Body of pancreas (tissue), 4 donors: Measurements from ENCODE around the gene RDH13. TPM values are rescaled to one million over a fixed set of nuclear protein-coding genes. Genes with fewer than 3 reads are reported as not detected.

Source experiments
- ATAC-seq: fragments of 150-250 bp; one replicate; pipeline ENCODE4 v1.9.1; 2016
- DNase-seq, 4 donors: peaks; one replicate each; pipeline ENCODE4 v3.0.0-alpha.2; 2019
- H3K27ac ChIP-seq, 4 donors: fragments of 200-600 bp; sonication (generic); 1 replicate in 3 of 4; 2 replicates in 1 of 4; pipeline versions ENCODE4 v1.5.1 to v1.6.1; 2016 to 2019; ENCODE audit warnings: mild to moderate bottlenecking in 1 of 4, mixed read lengths in 1 of 4, moderate library complexity in 1 of 4
- H3K27me3 ChIP-seq, 2 donors: fragments of 200-600 bp; sonication (generic); one replicate each; pipeline ENCODE4 v1.6.0; 2016; ENCODE audit warnings: mild to moderate bottlenecking in 1 of 2
- H3K36me3 ChIP-seq, 2 donors: fragments of 200-600 bp; sonication (generic); replicated peaks in 1 of 2; 2 replicates each; pipeline ENCODE4 v1.5.1; 2016; ENCODE audit warnings: low read depth in 2 of 2; ENCODE audit not compliant: insufficient read depth in 1 of 2
- H3K4me1 ChIP-seq: fragments of 200-600 bp; sonication (generic); one replicate; pipeline ENCODE4 v1.6.0; 2016
- H3K4me3 ChIP-seq, 2 donors: fragments of 200-600 bp; sonication (generic); 1 replicate in 1 of 2; 2 replicates in 1 of 2; pipeline ENCODE4 v1.5.1; 2016 to 2019
- H3K9me3 ChIP-seq, 3 donors: fragments of 200-600 bp; sonication (generic); 1 replicate in 2 of 3; 2 replicates in 1 of 3; pipeline ENCODE4 v1.5.1; 2016
- POLR2A ChIP-seq, 3 donors: fragments of 450-650 bp; IDR thresholded peaks; one replicate each; pipeline ENCODE4 v1.6.1; 2016; ENCODE audit warnings: antibody characterized with exemption in 3 of 3, mild to moderate bottlenecking in 2 of 3
- WGBS, 2 donors: methylation state at CpG; one replicate each; pipeline ENCODE4 v1.1.5; 2017; 5-methylcytosine and 5-hydroxymethylcytosine counted together
- intact Hi-C: fragments of 100-400 bp; cut with DNase I; formaldehyde crosslinking; loops from one replicate; pipeline ENCODE4 v1.15.1; 2023
- total RNA-seq, 2 donors: library from RNA; depleted of rRNA; stranded (reverse); fragments of >200 nt; gene quantifications; one replicate each; pipeline ENCODE4 v1.1.0, GENCODE V29; 2016
- TF ChIP-seq, protein P1 (sequence below), 7 experiments: fragments of 450-650 bp in 4 of 7; fragments of 200-600 bp in 3 of 7; sonication (generic) in 3 of 7; IDR thresholded peaks; one replicate each; pipeline ENCODE4 v1.5.1; 2016 to 2019; ENCODE audit warnings: antibody characterized with exemption in 7 of 7

The RDH13 gene
- total RNA-seq, 2 donors from 2014 or later, result 18.4 to 20.4 TPM

DNA sequence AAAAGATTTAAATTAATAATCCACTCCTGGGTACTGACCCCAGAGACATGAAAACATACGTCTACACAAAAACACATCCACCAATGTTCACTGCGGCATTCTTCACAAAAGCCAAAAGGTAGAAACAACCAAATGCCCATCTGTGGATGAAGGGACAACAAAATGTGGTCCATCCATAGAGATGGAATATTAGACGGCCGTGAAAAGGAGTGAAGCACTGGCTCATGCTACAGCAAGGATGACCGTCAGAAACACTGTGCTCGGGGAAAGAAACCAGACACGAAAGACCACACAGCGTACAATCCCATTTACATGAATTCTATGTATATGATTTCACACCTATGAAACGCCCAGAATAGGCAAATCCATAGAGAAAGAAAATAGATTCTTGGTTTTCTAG, 6.1 kb downstream of the RDH13 start:
- Histone ChIP-seq H3K27ac (no peak overlapping the region), H3K4me3 (no peak overlapping the region), H3K9me3 (no peaks in the 10 kb centered on the region), H3K36me3 (peaks cover 7 to 17% of the 10 kb centered on the region in 2 donors), H3K27me3 (no peaks in the 10 kb centered on the region), H3K4me1 (peaks cover 4% of the 10 kb centered on the region)
- no peak for DNase-seq
- intact Hi-C loops, result no loop called here
- TF ChIP-seq, protein P1, sequence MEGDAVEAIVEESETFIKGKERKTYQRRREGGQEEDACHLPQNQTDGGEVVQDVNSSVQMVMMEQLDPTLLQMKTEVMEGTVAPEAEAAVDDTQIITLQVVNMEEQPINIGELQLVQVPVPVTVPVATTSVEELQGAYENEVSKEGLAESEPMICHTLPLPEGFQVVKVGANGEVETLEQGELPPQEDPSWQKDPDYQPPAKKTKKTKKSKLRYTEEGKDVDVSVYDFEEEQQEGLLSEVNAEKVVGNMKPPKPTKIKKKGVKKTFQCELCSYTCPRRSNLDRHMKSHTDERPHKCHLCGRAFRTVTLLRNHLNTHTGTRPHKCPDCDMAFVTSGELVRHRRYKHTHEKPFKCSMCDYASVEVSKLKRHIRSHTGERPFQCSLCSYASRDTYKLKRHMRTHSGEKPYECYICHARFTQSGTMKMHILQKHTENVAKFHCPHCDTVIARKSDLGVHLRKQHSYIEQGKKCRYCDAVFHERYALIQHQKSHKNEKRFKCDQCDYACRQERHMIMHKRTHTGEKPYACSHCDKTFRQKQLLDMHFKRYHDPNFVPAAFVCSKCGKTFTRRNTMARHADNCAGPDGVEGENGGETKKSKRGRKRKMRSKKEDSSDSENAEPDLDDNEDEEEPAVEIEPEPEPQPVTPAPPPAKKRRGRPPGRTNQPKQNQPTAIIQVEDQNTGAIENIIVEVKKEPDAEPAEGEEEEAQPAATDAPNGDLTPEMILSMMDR (IDR thresholded peaks at IDR 0.05), result no peak
- TF ChIP-seq POLR2A (IDR thresholded peaks at IDR 0.05), result no peak
- WGBS, 2 donors, result 95 to 98% methylated on average over 9 of the region's 9 CpGs
- no peak for ATAC-seq

GRCh38 chr19:55053735-55054134, 9.2 kb downstream of the RDH13 start:
- H3K27me3 ChIP-seq, result no peaks in the 10 kb centered on the region
- H3K4me1 ChIP-seq, result no peaks in the 10 kb centered on the region
- H3K9me3 ChIP-seq, result no peaks in the 10 kb centered on the region
- no peak for ATAC-seq
- peaks cover 7 to 24% of the 10 kb centered on the region in 2 donors for H3K36me3 ChIP-seq
- no peak overlapping the region for H3K4me3 ChIP-seq
- 93 to 95% methylated on average over 4 to 7 of the region's 7 CpGs for WGBS, 2 donors
- no peak for DNase-seq
- no peak for TF ChIP-seq POLR2A (IDR thresholded peaks at IDR 0.05)
- TF ChIP-seq, protein P1 (IDR thresholded peaks at IDR 0.05), result no peak
- intact Hi-C loops, result no loop called here
- H3K27ac ChIP-seq, result no peak overlapping the region

DNA sequence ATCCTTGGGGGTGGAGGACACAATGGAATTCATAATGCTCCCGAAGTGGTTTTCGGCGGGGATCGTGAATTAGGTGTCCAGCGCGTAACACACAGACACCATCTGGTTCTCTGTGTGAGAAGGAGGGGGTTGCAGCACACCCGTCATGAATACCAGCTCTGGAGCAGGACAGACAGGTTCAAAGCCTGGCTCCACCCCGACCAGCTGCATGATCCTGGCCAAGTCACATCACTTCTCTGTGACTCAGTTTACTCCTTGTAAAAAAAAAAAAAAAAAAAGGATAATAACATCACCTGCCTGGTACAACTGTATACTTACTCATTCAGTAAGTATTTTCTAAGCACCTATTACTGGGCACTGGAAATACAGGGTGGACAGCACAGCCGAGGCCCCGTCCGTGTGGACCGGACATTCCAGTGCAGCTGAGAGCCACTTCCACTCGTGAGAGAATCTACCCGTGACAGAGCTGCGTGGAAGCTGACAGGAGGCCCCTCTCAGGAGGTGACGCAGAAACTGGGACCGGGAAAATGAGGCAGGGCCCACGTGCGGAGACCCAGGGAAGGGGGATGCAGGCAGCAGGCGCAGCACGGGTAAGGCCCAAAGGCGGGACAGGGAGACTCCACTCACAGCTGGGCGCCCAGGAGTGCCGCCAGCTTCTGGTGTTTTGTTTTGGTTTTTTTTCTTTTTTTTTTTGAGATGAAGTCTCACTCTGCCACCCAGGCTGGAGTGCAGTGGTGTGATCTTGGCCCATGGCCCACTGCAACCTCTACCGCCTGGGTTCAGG, 12.0 kb downstream of the RDH13 start:
- peaks cover 9 to 34% of the 10 kb centered on the region in 2 donors for H3K36me3 ChIP-seq
- H3K9me3 ChIP-seq, result no peaks in the 10 kb centered on the region
- no peak overlapping the region for H3K27ac ChIP-seq
- no peak for ATAC-seq
- H3K27me3 ChIP-seq, result no peaks in the 10 kb centered on the region
- intact Hi-C loops, result no loop called here
- WGBS, 2 donors, result 95 to 99% methylated on average over 25 of the region's 25 CpGs
- no peak overlapping the region for H3K4me3 ChIP-seq
- TF ChIP-seq POLR2A (IDR thresholded peaks at IDR 0.05), result no peak
- TF ChIP-seq, protein P1 (IDR thresholded peaks at IDR 0.05), result no peak
- H3K4me1 ChIP-seq, result no peaks in the 10 kb centered on the region
- no peak for DNase-seq

DNA sequence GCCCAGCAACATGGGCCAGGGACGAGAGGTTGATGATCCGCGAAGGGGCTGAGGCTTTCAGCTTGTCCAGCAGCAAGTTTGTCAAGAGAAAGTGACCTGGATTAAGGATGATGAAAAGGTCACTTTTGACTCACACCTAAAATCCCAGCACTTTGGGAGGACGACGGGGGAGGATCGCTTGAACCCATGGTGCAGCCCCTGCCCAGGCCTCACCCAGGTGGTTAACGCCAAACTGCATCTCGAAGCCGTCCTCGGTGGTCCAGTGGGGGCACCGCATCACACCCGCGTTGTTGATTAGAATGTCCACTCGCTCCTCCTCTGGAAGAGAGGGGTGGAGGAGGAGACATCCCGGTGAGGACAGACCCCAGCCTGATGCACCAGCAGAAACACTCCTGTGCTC, 14.5 kb downstream of the RDH13 start:
- no peaks in the 10 kb centered on the region for H3K9me3 ChIP-seq
- no peaks in the 10 kb centered on the region for H3K27me3 ChIP-seq
- TF ChIP-seq, protein P1 (IDR thresholded peaks at IDR 0.05), result no peak
- no peak for TF ChIP-seq POLR2A (IDR thresholded peaks at IDR 0.05)
- H3K4me1 ChIP-seq, result no peaks in the 10 kb centered on the region
- no peak overlapping the region for H3K4me3 ChIP-seq
- no peak overlapping the region for H3K27ac ChIP-seq
- no peak for DNase-seq
- intact Hi-C loops, result no loop called here
- no peak for ATAC-seq
- WGBS, 2 donors, result 93 to 95% methylated on average over 14 to 15 of the region's 15 CpGs
- H3K36me3 ChIP-seq, result peaks cover 17 to 34% of the 10 kb centered on the region in 2 donors

DNA sequence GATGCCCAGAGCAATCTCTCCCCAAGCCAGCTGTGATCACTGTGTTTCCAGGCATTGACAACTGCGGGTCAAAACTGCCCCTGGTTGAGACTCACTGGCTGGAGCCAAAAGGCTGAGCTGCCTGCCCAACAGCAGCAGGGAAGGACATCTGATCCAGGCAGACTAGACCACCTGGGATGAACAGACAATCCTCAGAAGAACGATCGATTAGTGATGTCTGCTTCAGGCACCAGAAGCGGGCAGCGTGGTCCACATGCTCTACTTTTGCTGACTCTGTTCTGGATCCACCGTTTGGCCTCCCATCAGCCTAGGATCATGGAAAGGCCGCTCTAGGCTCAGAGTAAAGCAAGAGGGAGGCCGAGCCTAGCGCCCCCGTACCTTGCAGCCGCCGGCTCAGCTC, 15.0 kb downstream of the RDH13 start:
- no peak for TF ChIP-seq POLR2A (IDR thresholded peaks at IDR 0.05)
- TF ChIP-seq, protein P1 (IDR thresholded peaks at IDR 0.05), result no peak
- ATAC-seq, result no peak
- H3K27ac ChIP-seq, result no peak overlapping the region
- intact Hi-C loops, result no loop called here
- peaks cover 17 to 32% of the 10 kb centered on the region in 2 donors for H3K36me3 ChIP-seq
- 88 to 95% methylated on average over 8 to 12 of the region's 12 CpGs for WGBS, 2 donors
- no peaks in the 10 kb centered on the region for H3K27me3 ChIP-seq
- H3K4me1 ChIP-seq, result no peaks in the 10 kb centered on the region
- H3K4me3 ChIP-seq, result no peak overlapping the region
- no peaks in the 10 kb centered on the region for H3K9me3 ChIP-seq
- no peak for DNase-seq
